DOHH2 (cell line): ENCODE results near the gene PARP2.

Experiments
- H3F3A ChIP-seq: fragments of 200-600 bp; sonication (generic), shearing (Covaris generic); 2 replicates; pipeline ENCODE4 v1.6.0; 2016; ENCODE audit warnings: antibody characterized with exemption, mild to moderate bottlenecking; ENCODE audit not compliant: control insufficient read depth, insufficient read depth
- H3K27ac ChIP-seq: fragments of 200-600 bp; sonication (generic); 2 replicates; pipeline ENCODE4 v1.5.1; 2014; ENCODE audit warnings: low read depth, mild to moderate bottlenecking, low read length, moderate library complexity
- H3K27me3 ChIP-seq: fragments of 200-600 bp; sonication (generic); 2 replicates; pipeline ENCODE4 v1.6.1; 2014; ENCODE audit warnings: mild to moderate bottlenecking, low read length, mixed read lengths; ENCODE audit not compliant: control insufficient read depth
- H3K36me3 ChIP-seq: fragments of 200-600 bp; sonication (generic); 2 replicates; pipeline ENCODE4 v1.6.1; 2014; ENCODE audit warnings: mild to moderate bottlenecking, low read length, moderate library complexity, mixed read lengths; ENCODE audit not compliant: control insufficient read depth
- H3K4me1 ChIP-seq: fragments of 200-600 bp; sonication (generic); 2 replicates; pipeline ENCODE4 v1.6.1; 2014; ENCODE audit warnings: mild to moderate bottlenecking, low read length, mixed read lengths; ENCODE audit not compliant: control insufficient read depth
- H3K4me2 ChIP-seq: fragments of 200-600 bp; sonication (generic); 2 replicates; pipeline ENCODE4 v1.6.0; 2014; ENCODE audit warnings: mild to moderate bottlenecking, low read length, moderate library complexity
- H3K4me3 ChIP-seq: fragments of 200-600 bp; sonication (generic); 2 replicates; pipeline ENCODE4 v1.5.1; 2014; ENCODE audit warnings: mild to moderate bottlenecking, low read length, mixed read lengths
- H3K79me2 ChIP-seq: fragments of 200-600 bp; sonication (generic); 2 replicates; pipeline ENCODE4 v1.6.1; 2014; ENCODE audit warnings: mild to moderate bottlenecking, low read length, mixed read lengths; ENCODE audit not compliant: control insufficient read depth
- H3K9me2 ChIP-seq: fragments of 200-600 bp; sonication (generic); replicated peaks from 2 replicates; pipeline ENCODE4 v1.6.1; 2014; ENCODE audit warnings: mild to moderate bottlenecking, low read length, mixed read lengths; ENCODE audit not compliant: control insufficient read depth
- H3K9me3 ChIP-seq: fragments of 200-600 bp; sonication (generic); 2 replicates; pipeline ENCODE4 v1.6.1; 2014; ENCODE audit warnings: antibody characterized with exemption, low read length, mixed read lengths; ENCODE audit not compliant: control insufficient read depth, insufficient read depth
- H4K20me1 ChIP-seq: fragments of 200-600 bp; sonication (generic); 2 replicates; pipeline ENCODE4 v1.6.0; 2014; ENCODE audit warnings: low read depth, mild to moderate bottlenecking, antibody characterized with exemption, low read length, moderate library complexity; ENCODE audit not compliant: control insufficient read depth, insufficient read depth
- CTCF ChIP-seq: fragments of 200-600 bp; sonication (generic); IDR thresholded peaks from one replicate; pipeline ENCODE4 v1.5.1; 2014; ENCODE audit warnings: antibody characterized with exemption, mild to moderate bottlenecking, low read depth, low read length; ENCODE audit not compliant: poor library complexity, severe bottlenecking
- EZH2phosphoT487 ChIP-seq: fragments of 200-600 bp; sonication (generic); IDR thresholded peaks from 2 replicates; pipeline ENCODE4 v1.6.1; 2017; ENCODE audit warnings: borderline replicate concordance, mild to moderate bottlenecking, antibody characterized with exemption, low read length, moderate library complexity, mixed read lengths

Gene PARP2

GRCh38 chr14:20365928-20366327, 22.5 kb downstream of the PARP2 start:
- H3F3A ChIP-seq, result peaks cover 2% of the 10 kb centered on the region; the same call in 1 of the 2 replicates
- H3K4me3 ChIP-seq, result no peak overlapping the region
- no peak overlapping the region for H3K4me2 ChIP-seq
- H3K79me2 ChIP-seq, result no peaks in the 10 kb centered on the region
- H3K9me3 ChIP-seq, result no peaks in the 10 kb centered on the region
- H4K20me1 ChIP-seq, result no peaks in the 10 kb centered on the region
- H3K27ac ChIP-seq, result no peak overlapping the region
- no peaks in the 10 kb centered on the region for H3K4me1 ChIP-seq
- H3K9me2 ChIP-seq, result no peaks in the 10 kb centered on the region
- no peak for TF ChIP-seq EZH2phosphoT487
- no peak for TF ChIP-seq CTCF
- peaks cover 35% of the 10 kb centered on the region for H3K36me3 ChIP-seq
- H3K27me3 ChIP-seq, result no peaks in the 10 kb centered on the region

GRCh38 chr14:20372796-20373195, 29.4 kb downstream of the PARP2 start:
- no peaks in the 10 kb centered on the region for H4K20me1 ChIP-seq
- H3K9me2 ChIP-seq, result no peaks in the 10 kb centered on the region
- no peak overlapping the region for H3K4me2 ChIP-seq
- H3K9me3 ChIP-seq, result no peaks in the 10 kb centered on the region
- no peaks in the 10 kb centered on the region for H3K27me3 ChIP-seq
- TF ChIP-seq CTCF (no peak), EZH2phosphoT487 (no peak)
- no peak overlapping the region for H3K4me3 ChIP-seq
- peaks cover 68% of the 10 kb centered on the region for H3K36me3 ChIP-seq
- H3K4me1 ChIP-seq, result no peaks in the 10 kb centered on the region
- no peak overlapping the region for H3K27ac ChIP-seq
- no peaks in the 10 kb centered on the region for H3K79me2 ChIP-seq
- no peaks in the 10 kb centered on the region for H3F3A ChIP-seq

- Histone ChIP-seq H3K4me2 (no peak overlapping the region), H3F3A (no peaks in the 10 kb centered on the region), H3K27ac (no peak overlapping the region), H3K9me2 (no peaks in the 10 kb centered on the region), H3K27me3 (no peaks in the 10 kb centered on the region), H3K79me2 (no peaks in the 10 kb centered on the region), H3K4me3 (no peak overlapping the region), H3K4me1 (no peaks in the 10 kb centered on the region), H3K9me3 (no peaks in the 10 kb centered on the region), H3K36me3 (peaks cover 73% of the 10 kb centered on the region), H4K20me1 (no peaks in the 10 kb centered on the region)
- no peak for TF ChIP-seq CTCF
Measured at GRCh38 chr14:20375471-20375870, 32.0 kb downstream of the PARP2 start.
